Mucosa of rectum (tissue), 2 donors: ENCODE results near the gene MASP2.

Experiments used
- H3K27ac ChIP-seq, 2 donors: one replicate each; pipeline ENCODE4 v1.7.0; 2013; ENCODE audit warnings: inconsistent platforms in 2 of 2, low read depth in 2 of 2, low read length in 2 of 2
- H3K27me3 ChIP-seq, 2 donors: one replicate each; pipeline ENCODE4 v1.7.0; 2013; ENCODE audit warnings: low read length in 2 of 2; ENCODE audit not compliant: control insufficient read depth in 2 of 2, insufficient read depth in 2 of 2
- H3K36me3 ChIP-seq, 2 donors: one replicate each; pipeline ENCODE4 v1.7.0; 2013; ENCODE audit warnings: low read length in 2 of 2; ENCODE audit not compliant: control insufficient read depth in 2 of 2, insufficient read depth in 2 of 2
- H3K4me1 ChIP-seq, 2 donors: one replicate each; pipeline ENCODE4 v1.7.0; 2013; ENCODE audit warnings: low read length in 2 of 2, mild to moderate bottlenecking in 1 of 2; ENCODE audit not compliant: control insufficient read depth in 2 of 2, insufficient read depth in 2 of 2
- H3K4me3 ChIP-seq, 2 donors: one replicate each; pipeline ENCODE4 v1.7.0; 2013; ENCODE audit warnings: low read length in 2 of 2
- H3K9ac ChIP-seq, 2 donors: one replicate each; pipeline ENCODE4 v1.7.0; 2013; ENCODE audit warnings: low read length in 2 of 2, low read depth in 1 of 2, mild to moderate bottlenecking in 1 of 2
- H3K9me3 ChIP-seq, 2 donors: one replicate each; pipeline ENCODE4 v1.7.0; 2013; ENCODE audit warnings: low read length in 2 of 2; ENCODE audit not compliant: control insufficient read depth in 2 of 2
- donor health status: healthy.
- donor health status: Normal muscosa, but diverticular disease.

The MASP2 gene

DNA sequence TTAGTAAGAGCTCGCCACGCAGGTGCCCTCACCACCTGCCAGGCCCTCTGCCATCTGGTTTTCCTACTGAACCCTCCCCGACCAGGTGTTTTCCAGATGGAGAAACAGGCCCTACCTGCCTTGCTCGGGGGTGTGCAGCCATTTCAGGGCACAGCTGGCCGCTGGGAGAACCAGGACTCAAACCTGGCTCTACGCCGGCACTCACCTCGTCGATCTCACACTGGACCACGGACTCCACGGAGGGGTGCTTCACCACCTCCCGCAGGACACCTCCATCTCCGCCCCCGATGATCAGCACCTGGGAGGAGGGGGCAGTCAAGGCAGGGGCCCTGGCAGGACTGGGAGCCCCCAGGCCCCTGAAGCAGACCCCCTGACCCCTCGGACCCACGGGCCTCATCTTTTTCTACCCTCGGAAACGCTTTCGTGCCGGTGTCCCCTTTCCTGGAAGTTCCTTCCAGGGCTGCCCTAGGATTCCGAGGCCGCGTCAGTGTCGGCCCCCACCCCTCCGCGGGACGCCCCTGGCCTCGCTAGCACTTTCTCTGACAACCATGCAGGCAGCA is 11.6 kb upstream of the MASP2 start:
- Histone ChIP-seq H3K27me3 (no peaks in the 10 kb centered on the region), H3K9me3 (no peaks in the 10 kb centered on the region), H3K27ac (no peak overlapping the region), H3K4me1 (peaks cover 8 to 14% of the 10 kb centered on the region in 2 donors), H3K4me3 (peak overlapping the region; percentile 72 to 77), H3K36me3 (peaks cover 3 to 12% of the 10 kb centered on the region in 2 donors), H3K9ac (peak overlapping the region; percentile 58 to 69)

DNA sequence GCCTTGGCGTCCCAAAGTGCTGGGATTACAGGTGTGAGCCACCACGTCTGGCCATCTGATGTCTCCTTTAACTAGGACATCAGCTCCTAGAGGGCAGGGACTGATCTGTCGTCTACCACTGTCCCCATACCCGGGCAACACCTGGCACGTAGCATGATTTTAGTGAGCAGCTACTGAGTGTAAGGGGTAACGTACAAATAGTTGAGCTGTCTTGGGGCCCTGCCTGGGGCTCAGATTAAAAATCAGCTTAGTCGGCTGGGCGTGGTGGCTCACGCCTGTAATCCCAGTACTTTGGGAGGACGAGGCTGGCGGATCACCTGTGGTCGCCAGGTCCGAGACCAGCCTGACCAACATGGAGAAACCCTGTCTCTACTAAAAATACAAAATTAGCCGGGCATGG is 11.0 kb upstream of the MASP2 start:
- no peaks in the 10 kb centered on the region for H3K9me3 ChIP-seq
- no peak overlapping the region for H3K4me3 ChIP-seq
- H3K4me1 ChIP-seq: peaks cover 8 to 14% of the 10 kb centered on the region in 2 donors
- H3K27me3 ChIP-seq: no peaks in the 10 kb centered on the region
- H3K27ac ChIP-seq: no peak overlapping the region
- no peak overlapping the region for H3K9ac ChIP-seq
- H3K36me3 ChIP-seq: peaks cover 3 to 9% of the 10 kb centered on the region in 2 donors

DNA sequence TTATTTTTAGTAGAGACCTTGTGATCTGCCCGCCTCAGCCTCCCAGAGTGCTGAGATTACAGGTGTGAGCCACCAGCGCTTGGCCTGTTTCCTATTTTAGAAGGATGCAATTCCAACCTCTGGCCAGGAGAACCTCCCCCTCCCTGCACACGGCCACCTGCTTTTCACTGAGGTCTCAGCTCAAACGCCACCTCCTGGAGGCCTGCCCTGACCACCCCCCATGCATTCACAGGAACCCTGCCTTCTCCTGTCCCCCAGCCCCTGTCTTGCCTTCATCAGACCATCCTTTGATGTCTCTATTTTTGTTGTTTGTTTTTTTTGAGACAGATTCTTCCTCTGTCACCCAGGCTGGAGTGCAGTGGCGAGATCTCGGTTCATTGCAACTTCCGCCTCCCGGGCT is 10.4 kb upstream of the MASP2 start:
- no peak overlapping the region for H3K4me3 ChIP-seq
- H3K9ac ChIP-seq: no peak overlapping the region
- no peaks in the 10 kb centered on the region for H3K27me3 ChIP-seq
- no peaks in the 10 kb centered on the region for H3K9me3 ChIP-seq
- H3K36me3 ChIP-seq: peaks cover 3 to 8% of the 10 kb centered on the region in 2 donors
- peaks cover 8 to 17% of the 10 kb centered on the region in 2 donors for H3K4me1 ChIP-seq
- H3K27ac ChIP-seq: no peak overlapping the region

DNA sequence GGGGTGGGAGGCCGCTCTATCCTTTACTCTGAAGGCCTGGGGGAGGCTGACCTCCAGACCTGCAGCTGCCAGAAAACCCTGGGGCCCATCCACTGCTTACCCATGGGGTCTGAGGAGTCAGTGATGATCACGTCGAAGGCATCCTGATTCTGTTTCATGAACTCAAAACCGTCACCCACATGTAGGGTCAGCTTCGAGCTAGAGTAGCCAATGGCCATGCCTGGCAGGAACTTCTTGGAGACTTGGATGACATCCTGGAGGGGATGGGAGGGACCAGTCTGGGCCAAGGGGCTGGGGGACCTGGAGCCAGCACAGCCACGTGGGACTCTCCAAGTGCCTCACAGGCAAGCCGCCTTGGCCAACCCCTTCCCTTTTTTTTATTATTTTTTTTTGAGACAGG is 9.5 kb upstream of the MASP2 start:
- H3K27me3 ChIP-seq: no peaks in the 10 kb centered on the region
- no peaks in the 10 kb centered on the region for H3K9me3 ChIP-seq
- no peak overlapping the region for H3K4me3 ChIP-seq
- H3K9ac ChIP-seq: no peak overlapping the region
- peaks cover 8 to 17% of the 10 kb centered on the region in 2 donors for H3K4me1 ChIP-seq
- no peak overlapping the region for H3K27ac ChIP-seq
- H3K36me3 ChIP-seq: peaks cover 3 to 8% of the 10 kb centered on the region in 2 donors

DNA sequence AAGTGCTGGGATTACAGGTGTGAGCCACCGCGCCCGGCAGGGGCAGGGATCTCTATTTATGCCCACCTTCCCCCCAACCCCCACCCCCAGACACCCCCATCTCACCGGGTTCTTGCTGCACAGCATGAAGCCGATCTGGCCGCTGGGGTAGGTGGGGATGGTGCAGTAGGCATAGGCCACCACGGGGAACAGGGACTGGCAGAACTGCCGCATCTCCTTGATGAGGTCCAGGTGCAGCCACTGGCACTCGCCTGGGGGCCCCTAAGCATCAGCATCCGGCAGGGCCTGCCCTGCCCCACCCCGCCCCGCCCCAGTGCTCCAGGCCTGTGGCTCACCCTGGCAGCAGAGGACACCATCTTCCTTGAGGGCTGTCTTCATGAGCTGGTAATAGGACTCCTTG is 8.6 kb upstream of the MASP2 start:
- no peaks in the 10 kb centered on the region for H3K9me3 ChIP-seq
- no peak overlapping the region for H3K9ac ChIP-seq
- H3K27ac ChIP-seq: no peak overlapping the region
- H3K4me3 ChIP-seq: no peak overlapping the region
- peaks cover 3 to 8% of the 10 kb centered on the region in 2 donors for H3K36me3 ChIP-seq
- H3K4me1 ChIP-seq: peaks cover 8 to 14% of the 10 kb centered on the region in 2 donors
- H3K27me3 ChIP-seq: no peaks in the 10 kb centered on the region

DNA sequence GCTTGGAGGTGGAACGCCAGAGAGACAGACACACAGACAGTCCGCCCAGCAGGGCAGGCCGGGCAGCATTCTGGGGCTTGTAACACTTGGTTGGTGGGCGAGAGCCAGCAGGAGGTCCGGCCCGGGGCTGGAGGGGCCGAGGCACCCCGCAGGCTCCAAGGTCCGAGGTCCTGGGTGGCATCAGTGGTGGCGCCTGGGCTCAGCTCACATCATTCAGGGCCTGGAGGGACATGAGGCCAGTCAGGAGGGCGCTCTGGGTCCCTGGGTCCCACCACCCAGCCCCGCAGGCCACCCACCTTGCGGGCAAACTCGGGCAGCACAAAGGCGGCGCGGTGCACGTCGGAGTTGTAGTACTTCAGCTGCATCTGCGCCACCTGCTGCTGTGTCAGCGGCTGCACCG is 7.6 kb upstream of the MASP2 start:
- H3K9ac ChIP-seq: no peak overlapping the region
- H3K4me3 ChIP-seq: no peak overlapping the region
- H3K9me3 ChIP-seq: no peaks in the 10 kb centered on the region
- no peak overlapping the region for H3K27ac ChIP-seq
- H3K36me3 ChIP-seq: peaks cover 3 to 8% of the 10 kb centered on the region in 2 donors
- H3K4me1 ChIP-seq: peaks cover 8 to 12% of the 10 kb centered on the region in 2 donors
- H3K27me3 ChIP-seq: no peaks in the 10 kb centered on the region

DNA sequence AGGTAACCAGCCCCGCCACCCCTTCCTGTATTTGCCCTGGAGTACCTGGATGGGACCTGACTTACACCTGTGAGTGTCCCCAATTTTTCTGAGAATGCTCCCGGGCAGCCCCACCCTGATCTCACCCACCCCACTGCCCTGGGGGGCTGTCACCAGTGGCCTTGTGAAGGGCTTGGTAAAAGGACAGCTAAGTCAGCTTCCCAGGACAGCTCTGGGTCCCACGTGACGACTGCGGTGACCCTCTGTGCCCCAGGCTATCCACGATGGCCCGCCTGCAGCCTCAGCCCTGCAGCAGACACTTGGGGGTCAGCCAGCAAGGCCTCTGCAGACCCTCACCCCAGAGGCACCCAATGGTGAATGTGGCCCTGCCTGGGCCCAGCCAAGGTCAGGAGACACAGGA is 7.1 kb upstream of the MASP2 start:
- Histone ChIP-seq H3K9me3 (no peaks in the 10 kb centered on the region), H3K9ac (no peak overlapping the region), H3K4me1 (peaks cover 7 to 11% of the 10 kb centered on the region in 2 donors), H3K36me3 (peaks cover 3 to 8% of the 10 kb centered on the region in 2 donors), H3K27ac (no peak overlapping the region), H3K27me3 (no peaks in the 10 kb centered on the region), H3K4me3 (no peak overlapping the region)

DNA sequence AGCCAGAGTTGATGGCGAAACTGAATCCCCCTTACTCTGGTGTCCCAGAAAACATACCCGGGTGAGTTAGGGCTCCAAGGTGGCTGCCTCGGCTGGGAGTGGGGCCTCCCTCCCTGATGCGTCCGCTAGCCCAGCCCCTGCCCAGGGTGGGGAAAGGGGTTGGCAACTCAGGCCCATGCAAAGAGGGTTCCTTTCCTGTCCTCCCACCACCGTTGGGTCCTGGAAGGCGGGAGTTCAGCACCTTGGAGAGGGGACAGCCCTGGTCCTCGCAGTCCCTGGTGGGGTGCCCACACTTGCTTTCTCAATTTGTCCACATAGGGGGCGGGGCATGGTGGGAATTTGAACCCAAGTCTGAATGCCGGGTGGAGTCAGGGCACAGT is 6.7 kb upstream of the MASP2 start:
- H3K9ac ChIP-seq: no peak overlapping the region
- H3K27ac ChIP-seq: no peak overlapping the region
- H3K4me1 ChIP-seq: peaks cover 3 to 7% of the 10 kb centered on the region in 2 donors
- no peak overlapping the region for H3K4me3 ChIP-seq
- no peaks in the 10 kb centered on the region for H3K27me3 ChIP-seq
- no peaks in the 10 kb centered on the region for H3K9me3 ChIP-seq
- H3K36me3 ChIP-seq: peaks cover 3 to 8% of the 10 kb centered on the region in 2 donors

DNA sequence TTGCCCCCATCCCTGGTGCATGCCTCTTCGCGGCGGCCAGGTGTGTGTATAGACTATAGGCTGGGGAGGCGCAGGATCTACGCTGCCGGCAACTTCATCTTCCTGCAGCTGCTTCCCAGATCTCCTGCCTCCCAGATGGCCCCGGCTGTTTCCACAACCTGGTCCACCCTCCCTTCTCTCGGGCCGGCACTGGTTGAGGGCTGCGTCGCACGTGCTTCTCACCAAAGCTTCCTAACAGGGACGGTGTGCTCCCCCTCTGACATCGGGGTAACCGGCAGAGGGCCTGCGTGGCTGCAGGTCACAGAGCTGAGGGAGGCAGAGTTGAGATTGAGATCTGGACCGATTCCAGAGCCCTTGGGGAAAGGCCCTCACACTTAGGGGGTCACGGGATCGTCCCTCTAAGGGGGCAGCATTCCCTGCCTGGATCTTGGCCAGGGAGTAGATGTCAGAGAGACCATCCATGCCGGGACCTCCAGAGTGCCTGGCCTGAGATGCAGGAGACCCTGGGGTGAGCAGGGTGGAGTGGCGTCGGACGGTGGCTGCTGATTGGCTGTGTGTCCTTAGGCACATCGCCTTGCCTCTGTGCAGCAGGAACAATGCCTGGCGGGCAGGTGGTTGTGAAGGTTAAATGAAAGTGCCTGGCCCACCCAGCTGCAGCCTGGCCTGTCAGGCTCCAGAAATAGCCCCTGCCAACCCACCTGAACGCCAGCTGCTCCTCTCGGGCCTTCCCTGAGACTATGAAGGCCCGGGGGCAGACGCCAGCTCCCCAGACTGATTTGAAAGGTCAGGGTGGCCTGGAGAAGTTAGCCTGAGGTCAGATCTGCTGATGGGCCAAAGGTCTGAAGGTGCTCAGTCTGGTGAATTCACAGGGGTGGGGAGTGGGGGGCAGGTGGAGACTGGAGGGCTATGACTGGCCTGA is 6.1 kb upstream of the MASP2 start:
- no peak overlapping the region for H3K9ac ChIP-seq
- peaks cover 0 to 3% of the 10 kb centered on the region in 2 donors for H3K4me1 ChIP-seq

DNA sequence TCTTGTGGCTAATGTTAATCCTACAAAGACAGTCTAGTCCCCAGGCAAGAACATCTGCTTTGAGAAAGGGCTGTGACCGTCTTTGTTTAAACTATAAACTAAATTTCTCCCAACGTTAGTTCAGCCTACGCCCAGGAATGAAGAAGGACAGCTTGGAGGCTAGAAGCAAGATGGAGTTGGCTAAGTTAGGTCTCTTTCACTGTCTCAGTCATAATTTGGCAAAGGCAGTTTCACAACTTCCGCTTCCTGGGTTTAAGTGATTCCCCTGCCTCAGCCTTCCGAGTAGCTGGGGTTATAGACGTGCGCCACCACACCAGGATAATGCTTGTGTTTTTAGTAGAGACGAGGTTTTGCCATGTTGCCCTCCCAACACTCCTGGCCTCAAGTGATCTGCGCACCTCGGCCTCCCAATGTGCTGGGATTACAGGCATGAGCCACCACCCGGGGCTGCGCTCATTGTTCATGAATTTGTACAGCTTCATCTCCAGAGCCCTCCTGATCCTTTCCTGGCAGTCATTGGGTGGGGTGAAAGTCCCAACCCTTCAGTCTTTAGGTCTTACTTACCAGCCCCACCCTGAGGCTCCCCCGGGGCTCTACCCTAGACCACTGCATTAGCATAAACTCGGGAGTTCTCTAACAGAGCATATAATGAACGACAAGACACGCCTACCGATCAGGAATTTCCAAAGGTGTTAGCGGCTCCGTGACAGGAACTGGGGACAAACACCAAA is 4.9 kb upstream of the MASP2 start:
- H3K36me3 ChIP-seq: peaks cover 0 to 8% of the 10 kb centered on the region in 2 donors
- H3K27ac ChIP-seq: no peak overlapping the region
- H3K4me3 ChIP-seq: no peak overlapping the region
- H3K4me1 ChIP-seq: peaks cover 0 to 3% of the 10 kb centered on the region in 2 donors
- H3K9me3 ChIP-seq: no peaks in the 10 kb centered on the region
- no peak overlapping the region for H3K9ac ChIP-seq
- H3K27me3 ChIP-seq: no peaks in the 10 kb centered on the region

More for the DNA sequence above, 6.1 kb upstream of the MASP2 start:
- no peaks in the 10 kb centered on the region for H3K9me3 ChIP-seq
- H3K27ac ChIP-seq: no peak overlapping the region
- no peaks in the 10 kb centered on the region for H3K27me3 ChIP-seq
- H3K4me3 ChIP-seq: no peak overlapping the region
- peaks cover 3 to 8% of the 10 kb centered on the region in 2 donors for H3K36me3 ChIP-seq
